NCI-H2227 treated with DMSO at 0.1 percent for 48 hours (cell line): ENCODE data around the gene ZBTB6.
"Not testable (repeated sequence)": the region's sequence is repeated elsewhere in the genome, so short reads cannot be mapped to it uniquely, and the experiment has no call there.

ENCODE experiments used
- DNase-seq: peaks from one replicate; lab custom pipeline; 2025; lab: John Stamatoyannopoulos, UW

ZBTB6 gene

DNA sequence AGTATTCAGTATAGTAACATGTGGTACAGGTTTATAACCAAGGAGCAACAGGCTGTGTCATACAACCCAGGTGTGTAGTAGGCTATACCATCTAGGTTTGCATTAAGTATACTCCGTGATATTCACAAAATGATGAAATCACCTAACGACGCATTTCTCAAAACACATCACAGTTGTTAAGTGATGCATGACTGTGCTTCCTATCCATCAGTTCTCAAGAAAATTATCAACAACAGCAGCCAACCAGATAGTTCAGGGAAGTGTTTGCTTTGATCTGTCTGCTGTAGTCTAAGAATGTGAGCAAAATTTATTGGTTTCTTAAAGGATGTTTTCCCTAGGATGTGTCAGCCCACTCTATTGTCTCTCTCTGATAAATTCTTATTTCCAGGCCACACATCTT is 10.8 kb upstream of the ZBTB6 start:
- DNase-seq = no peak

- no peak for DNase-seq
Measured at GRCh38 chr9:122922713-122923112, 9.6 kb upstream of the ZBTB6 start.

DNA sequence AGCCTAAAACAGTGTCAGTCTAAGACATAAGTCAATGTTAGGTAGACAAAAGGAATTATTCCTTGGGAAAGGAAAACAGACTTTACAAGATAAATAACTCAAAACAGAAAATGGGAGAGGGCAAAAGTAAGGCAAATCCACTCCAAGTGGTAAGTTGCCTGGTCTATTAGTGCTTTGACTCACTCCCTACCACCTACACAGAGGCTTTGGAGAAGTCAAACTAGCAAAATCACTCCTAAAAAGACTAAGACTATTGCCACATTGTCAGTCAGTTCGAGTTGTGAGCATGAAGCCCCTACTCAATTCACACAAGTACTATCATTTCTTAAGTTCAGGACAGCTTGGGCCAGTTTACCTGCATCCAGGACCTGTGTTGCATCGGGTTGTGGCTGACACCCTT is 5.2 kb upstream of the ZBTB6 start:
- DNase-seq = no peak

DNA sequence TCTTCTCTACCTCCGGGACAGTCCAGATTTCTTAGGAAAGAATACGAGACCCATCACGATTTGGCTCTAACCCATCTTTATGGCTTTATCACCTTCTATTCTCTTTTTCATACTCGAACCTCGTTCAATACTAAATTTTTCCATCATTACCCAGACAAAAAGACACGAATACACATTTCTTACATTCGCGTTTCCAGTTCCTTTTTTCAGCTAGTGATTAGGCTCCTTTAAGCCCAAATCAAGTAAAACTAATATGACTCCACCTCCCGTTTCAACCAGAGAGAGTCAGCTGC is 506 bp downstream of the ZBTB6 start:
- no peak for DNase-seq

GRCh38 chr9:122906122-122906521 is 7.0 kb downstream of the ZBTB6 start:
- DNase-seq = not testable (repeated sequence)

DNA sequence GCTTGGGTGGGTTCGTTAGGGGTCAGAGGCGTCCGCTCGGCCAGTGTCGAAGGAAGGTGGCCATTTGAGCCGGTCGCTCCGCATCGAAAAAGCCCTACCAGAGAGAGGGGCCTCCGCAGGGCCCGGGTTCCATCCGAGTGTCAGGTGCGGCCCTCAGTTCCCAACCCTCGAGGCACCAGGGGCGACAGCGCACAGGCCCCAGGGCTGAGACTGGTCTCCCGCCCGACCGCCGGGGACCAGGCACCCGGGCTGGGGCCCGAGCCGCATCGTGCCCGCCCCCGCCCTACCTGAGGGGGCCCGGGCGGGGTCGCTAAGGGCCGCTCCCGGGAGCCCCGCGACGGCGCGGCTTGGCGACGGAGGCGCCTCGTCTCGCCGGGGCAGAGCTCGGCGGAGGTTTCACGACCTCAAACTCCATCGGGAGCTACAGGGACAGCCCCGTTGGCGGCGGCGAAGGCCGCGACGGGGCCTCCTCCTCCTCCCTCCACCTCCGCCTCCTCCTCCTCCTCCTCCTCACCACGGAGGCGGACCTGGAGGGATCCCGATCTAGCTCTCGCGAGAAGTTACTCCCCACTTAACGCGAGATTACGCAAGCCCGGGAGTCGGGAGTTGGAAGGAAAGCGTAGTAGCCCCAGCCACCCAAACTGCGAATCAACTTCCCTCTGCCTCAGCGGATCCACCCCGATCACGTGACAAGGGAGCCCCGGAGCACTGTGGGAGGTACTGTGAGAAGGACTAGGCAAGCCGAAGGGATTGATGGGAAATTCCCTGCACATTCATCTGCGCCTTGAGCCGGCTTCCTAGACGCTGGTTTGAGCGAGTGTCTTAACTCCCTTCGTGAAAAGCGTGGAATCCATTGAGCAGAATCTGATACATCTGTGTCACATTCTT is 8.1 kb downstream of the ZBTB6 start, which contains the start of gene RC3H2:
Gene RC3H2 (minus strand): TSS at position 537 of the 888 bp plus-strand sequence. CDS start 7,850 bp downstream, outside the sequence.
- DNase-seq = peak; percentile 94

DNA sequence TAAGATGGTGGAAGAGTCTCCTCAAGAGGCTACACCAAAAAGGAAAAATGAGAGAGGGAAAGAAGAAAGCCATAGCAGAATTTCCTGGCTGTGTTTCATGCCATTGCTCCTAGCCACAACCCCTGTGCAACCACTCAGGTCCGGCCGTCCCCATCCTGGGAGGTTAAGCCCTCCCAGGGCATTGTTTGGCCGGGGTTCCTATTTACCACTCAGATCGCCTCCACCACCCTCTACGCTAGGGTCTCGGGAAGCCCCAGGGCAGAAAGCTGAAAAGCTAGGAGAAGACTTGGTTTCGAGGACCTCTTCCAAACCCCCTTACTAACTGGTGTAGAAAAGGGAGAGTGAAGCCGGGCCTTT is 8.7 kb downstream of the ZBTB6 start:
- DNase-seq = no peak

DNA sequence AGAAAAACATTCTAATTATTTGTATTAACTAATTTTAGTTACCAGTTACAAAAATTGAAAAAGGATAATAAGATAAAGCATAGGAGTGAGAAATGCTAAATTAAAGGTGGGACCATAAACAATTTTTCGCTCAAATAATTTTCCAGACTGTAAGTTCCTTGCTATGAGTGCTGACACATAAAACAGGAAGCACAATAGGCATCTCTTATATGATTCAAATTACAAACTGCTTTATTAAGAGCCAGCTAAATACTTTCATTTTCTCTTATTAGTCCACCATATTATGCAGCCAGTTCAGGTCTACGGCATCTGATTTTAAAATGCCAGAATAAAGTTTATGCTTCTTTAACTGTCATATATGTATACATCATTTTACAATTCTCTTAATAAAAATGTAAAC is 12.3 kb downstream of the ZBTB6 start:
- DNase-seq = no peak

DNA sequence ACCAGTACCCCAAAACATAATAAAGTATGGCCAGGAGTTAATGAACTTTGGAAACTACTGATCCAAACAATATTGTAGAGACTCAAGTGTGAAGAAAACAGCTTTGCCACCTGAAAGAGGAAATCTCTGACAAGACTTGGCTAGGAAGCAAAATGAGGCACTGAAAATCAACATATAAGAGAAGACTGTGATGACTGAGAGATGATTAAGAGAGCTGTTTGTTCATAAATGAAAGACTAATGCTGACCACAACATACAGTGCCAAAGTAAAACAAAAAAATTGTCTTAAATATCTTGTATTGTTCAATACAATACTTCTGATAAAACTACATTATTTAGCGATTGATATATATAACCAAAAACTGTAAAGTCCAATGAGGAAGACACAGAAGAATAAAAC is 15.2 kb downstream of the ZBTB6 start:
- no peak for DNase-seq

DNA sequence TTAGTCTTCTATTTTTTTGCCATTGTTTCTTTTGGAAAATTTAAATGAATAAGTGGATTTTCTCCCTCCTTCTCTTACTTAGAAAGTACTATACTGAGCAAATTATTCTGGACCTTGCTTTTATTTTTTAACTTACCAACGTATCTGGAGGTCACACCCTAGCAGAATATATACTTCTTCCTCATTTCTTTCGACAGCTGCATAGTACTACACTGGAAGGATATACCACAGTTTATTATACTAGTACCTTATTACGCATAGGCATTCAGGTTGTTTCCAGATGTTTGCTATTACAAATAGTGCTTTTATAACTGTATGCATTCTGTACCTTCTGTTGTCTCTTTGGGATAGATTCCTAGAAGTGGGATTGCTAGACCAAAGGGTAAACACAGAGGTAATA is 24.6 kb downstream of the ZBTB6 start:
- DNase-seq = no peak

GRCh38 chr9:122883125-122883524 is 30.0 kb downstream of the ZBTB6 start:
- no peak for DNase-seq

GRCh38 chr9:122879443-122879842 is 33.7 kb downstream of the ZBTB6 start:
- no peak for DNase-seq

DNA sequence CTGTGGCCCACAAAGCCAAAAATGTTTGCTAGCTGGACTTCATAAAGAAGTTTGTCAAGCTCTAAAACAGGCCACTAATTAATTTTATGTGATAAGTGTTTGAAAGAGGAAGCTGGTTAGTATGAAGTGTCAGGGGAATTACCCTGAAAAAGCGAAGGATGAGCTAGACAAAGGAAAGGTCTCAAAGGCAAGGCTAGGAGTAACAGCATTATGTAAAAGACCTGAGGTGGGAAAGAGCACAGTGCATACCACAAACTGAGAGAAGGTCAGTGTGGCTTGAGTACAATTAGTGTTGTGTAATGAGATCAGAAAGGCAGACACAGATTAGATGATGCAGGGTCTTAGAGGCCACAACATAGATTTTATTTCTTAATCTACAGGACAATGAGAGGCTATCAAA is 37.6 kb downstream of the ZBTB6 start:
- no peak for DNase-seq

DNA sequence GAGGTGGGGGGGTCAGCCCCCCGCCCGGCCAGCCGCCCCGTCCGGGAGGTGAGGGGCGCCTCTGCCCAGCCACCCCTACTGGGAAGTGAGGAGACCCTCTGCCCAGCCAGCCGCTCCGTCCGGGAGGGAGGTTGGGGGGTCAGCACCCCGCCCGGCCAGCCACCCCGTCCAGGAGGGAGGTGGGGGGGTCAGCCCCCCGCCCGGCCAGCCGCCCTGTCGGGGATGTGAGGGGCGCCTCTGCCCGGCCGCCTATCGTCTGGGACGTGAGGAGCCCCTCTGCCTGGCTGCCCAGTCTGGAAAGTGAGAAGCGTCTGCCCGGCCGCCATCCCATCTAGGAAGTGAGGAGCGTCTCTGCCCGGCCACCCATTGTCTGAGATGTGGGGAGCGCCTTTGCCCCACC is 45.8 kb downstream of the ZBTB6 start:
- not testable (repeated sequence) for DNase-seq

GRCh38 chr9:122866079-122866478 is 47.0 kb downstream of the ZBTB6 start:
- DNase-seq = no peak

GRCh38 chr9:122865300-122865699 is 47.8 kb downstream of the ZBTB6 start:
- DNase-seq = no peak

GRCh38 chr9:122863407-122863806 is 49.7 kb downstream of the ZBTB6 start:
- no peak for DNase-seq

- DNase-seq = no peak
Measured at GRCh38 chr9:122860319-122861142, 52.6 kb downstream of the ZBTB6 start.
